ENCODE results near the gene EXD3.
"Not testable (repeated sequence)": the region's sequence is repeated elsewhere in the genome, so short reads cannot be mapped to it uniquely, and the experiment has no call there.

EXD3 gene

DNA sequence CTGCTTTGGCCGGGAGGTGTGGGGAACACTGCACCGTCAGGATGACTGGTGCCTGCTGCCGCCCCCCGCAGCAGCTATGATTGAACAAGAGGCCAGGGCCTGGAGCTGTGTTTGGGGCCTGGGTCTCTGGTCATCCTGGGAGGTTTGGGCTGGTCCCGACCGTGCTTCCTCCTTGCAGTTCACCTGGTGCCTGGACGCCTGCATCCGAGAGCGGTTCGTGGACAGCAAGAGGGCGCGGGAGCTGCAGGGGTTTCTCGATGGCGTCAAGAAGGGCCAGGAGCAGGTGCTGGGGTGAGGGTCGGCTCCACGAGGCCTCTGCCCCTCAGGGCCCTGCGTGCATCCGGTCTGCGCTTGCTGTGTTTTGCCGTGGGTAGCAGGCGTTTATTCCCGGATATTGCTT is 158.9 kb downstream of the EXD3 start:
- no peak for DNase-seq

DNA sequence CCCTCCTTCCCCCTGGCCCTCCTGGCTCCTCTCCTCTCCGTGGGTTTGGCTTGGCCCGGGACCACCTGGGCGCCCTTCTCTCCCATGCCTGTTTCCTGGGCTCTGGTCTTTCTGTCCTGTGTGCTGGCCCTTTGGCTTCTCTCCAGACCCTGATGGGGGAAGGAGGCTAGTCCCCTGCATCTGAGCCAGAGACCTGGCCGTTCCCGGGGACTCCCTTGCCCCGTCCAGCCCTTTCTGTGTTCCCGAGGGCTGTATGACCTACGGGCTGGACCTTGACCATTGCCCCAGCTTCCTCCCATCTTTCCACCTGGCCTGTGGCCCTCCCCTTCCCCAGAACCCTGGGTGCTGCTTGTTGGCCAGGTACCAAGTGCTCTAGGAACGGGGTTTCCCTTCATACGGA is 159.5 kb downstream of the EXD3 start:
- no peak for DNase-seq

DNA sequence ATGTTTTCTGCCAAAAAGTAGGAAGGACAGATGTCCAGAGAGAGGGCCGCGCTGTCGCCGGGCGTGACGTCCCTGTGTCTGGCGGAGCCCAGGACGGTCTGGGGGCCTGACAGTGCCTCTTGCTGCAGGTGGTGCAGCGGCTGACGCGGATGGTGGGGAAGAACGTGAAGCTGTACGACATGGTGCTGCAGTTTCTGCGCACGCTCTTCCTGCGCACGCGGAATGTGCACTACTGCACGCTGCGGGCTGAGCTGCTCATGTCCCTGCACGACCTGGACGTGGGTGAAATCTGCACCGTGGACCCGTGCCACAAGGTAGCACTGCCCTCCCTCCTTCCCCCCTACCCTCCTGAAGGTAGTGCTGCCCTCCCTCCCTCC is 160.1 kb downstream of the EXD3 start:
- DNase-seq: no peak

GRCh38 chr9:137262173-137262908 is 160.6 kb downstream of the EXD3 start:
- DNase-seq: not testable (repeated sequence)
